SU-DHL-6 (cell line): ENCODE results near the gene HHATL.

Experiments used
- H2AFZ ChIP-seq: fragments of 200-600 bp; sonication (generic); 2 replicates; pipeline ENCODE4 v1.6.1; 2014; ENCODE audit warnings: low read depth, mild to moderate bottlenecking, moderate library complexity, mixed read lengths, antibody characterized with exemption, low read length; ENCODE audit not compliant: severe bottlenecking
- H3F3A ChIP-seq: fragments of 200-600 bp; shearing (Covaris generic); 2 replicates; pipeline ENCODE4 v1.6.0; 2016; ENCODE audit warnings: antibody characterized with exemption, mild to moderate bottlenecking; ENCODE audit not compliant: insufficient read depth
- H3K27ac ChIP-seq: fragments of 200-600 bp; sonication (generic); 2 replicates; pipeline ENCODE4 v1.5.1; 2016; ENCODE audit warnings: low read depth, mild to moderate bottlenecking, low read length, moderate library complexity, mixed read lengths
- H3K27me3 ChIP-seq: fragments of 200-600 bp; sonication (generic), shearing (Covaris generic); 2 replicates; pipeline ENCODE4 v1.6.0; 2014; ENCODE audit warnings: mild to moderate bottlenecking, low read length
- H3K36me3 ChIP-seq: fragments of 200-600 bp; sonication (generic); 2 replicates; pipeline ENCODE4 v1.6.1; 2014; ENCODE audit warnings: mild to moderate bottlenecking, low read length, mixed read lengths
- H3K4me2 ChIP-seq: fragments of 300-600, 200-600 bp; shearing (Covaris generic), sonication (generic); 2 replicates; pipeline ENCODE4 v1.6.0; 2014; ENCODE audit warnings: low read length, low read depth, mild to moderate bottlenecking; ENCODE audit not compliant: poor library complexity, severe bottlenecking
- H3K4me3 ChIP-seq: fragments of 200-600 bp; sonication (generic); 2 replicates; pipeline ENCODE4 v1.5.1; 2014; ENCODE audit warnings: antibody characterized with exemption, low read length, mild to moderate bottlenecking, mixed read lengths; ENCODE audit not compliant: insufficient read depth, poor library complexity, severe bottlenecking
- H3K79me2 ChIP-seq: fragments of 200-600 bp; sonication (generic); 2 replicates; pipeline ENCODE4 v1.6.1; 2014; ENCODE audit warnings: mild to moderate bottlenecking, low read length, moderate library complexity; ENCODE audit not compliant: insufficient read depth
- H3K9ac ChIP-seq: fragments of 200-600 bp; sonication (generic); 2 replicates; pipeline ENCODE4 v1.7.0; 2014; ENCODE audit warnings: mild to moderate bottlenecking, low read length
- H3K9me2 ChIP-seq: fragments of 200-600 bp; sonication (generic); replicated peaks from 2 replicates; pipeline ENCODE4 v1.6.1; 2014; ENCODE audit warnings: low read length; ENCODE audit not compliant: insufficient read depth
- H3K9me3 ChIP-seq: fragments of 200-600 bp; sonication (generic); 2 replicates; pipeline ENCODE4 v1.6.1; 2014; ENCODE audit warnings: low read length, mixed read lengths; ENCODE audit not compliant: insufficient read depth
- H4K20me1 ChIP-seq: fragments of 200-600 bp; sonication (generic); 2 replicates; pipeline ENCODE4 v1.6.1; 2014; ENCODE audit warnings: low read depth, mild to moderate bottlenecking, antibody characterized with exemption, low read length, moderate library complexity, mixed read lengths
- CTCF ChIP-seq: fragments of 200-600 bp; sonication (generic); IDR thresholded peaks from one replicate; pipeline ENCODE4 v1.5.1; 2017; ENCODE audit warnings: antibody characterized with exemption, mild to moderate bottlenecking, low read length, moderate library complexity; ENCODE audit not compliant: insufficient read depth, poor library complexity, severe bottlenecking
- EZH2phosphoT487 ChIP-seq: fragments of 200-600 bp; sonication (generic), shearing (Covaris generic); conservative IDR thresholded peaks from 2 replicates; pipeline ENCODE4 v1.6.1; 2018; ENCODE audit warnings: mild to moderate bottlenecking, antibody characterized with exemption, low read length, moderate library complexity, mixed read lengths

HHATL gene

DNA sequence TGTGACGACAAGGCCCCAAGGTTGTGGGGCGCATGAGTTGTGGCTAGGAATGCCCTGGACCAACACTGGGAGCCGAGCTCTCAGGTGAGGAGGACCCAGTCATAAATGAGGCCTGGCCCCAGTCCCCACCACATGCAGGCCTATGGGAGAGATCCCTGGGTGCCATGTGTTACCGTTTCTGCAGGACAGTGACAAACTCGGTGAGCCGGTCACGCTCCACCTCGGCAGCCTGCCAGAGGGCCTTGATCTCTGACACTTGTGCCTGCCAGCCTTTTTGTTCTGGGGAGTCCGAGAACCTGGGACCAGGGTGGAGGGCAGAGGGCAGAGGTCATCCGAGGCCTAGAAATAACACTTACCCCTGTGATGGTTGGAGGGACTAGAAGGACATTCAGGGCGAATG lies 27.7 kb upstream of the HHATL start:
- Histone ChIP-seq H3F3A (no peaks in the 10 kb centered on the region), H2AFZ (no peak overlapping the region), H3K27ac (no peak overlapping the region), H3K9ac (no peak overlapping the region), H3K4me2 (no peak overlapping the region), H3K79me2 (no peaks in the 10 kb centered on the region), H3K9me2 (no peaks in the 10 kb centered on the region), H3K27me3 (no peaks in the 10 kb centered on the region), H3K36me3 (no peaks in the 10 kb centered on the region), H4K20me1 (no peaks in the 10 kb centered on the region), H3K4me3 (no peak overlapping the region), H3K9me3 (no peaks in the 10 kb centered on the region)
- no peak for TF ChIP-seq EZH2phosphoT487
- no peak for TF ChIP-seq CTCF

GRCh38 chr3:42729404-42730145 lies 27.0 kb upstream of the HHATL start:
- H3K36me3 ChIP-seq = no peaks in the 10 kb centered on the region
- H2AFZ ChIP-seq = no peak overlapping the region
- no peak overlapping the region for H3K4me3 ChIP-seq
- H3K9ac ChIP-seq = no peak overlapping the region
- TF ChIP-seq EZH2phosphoT487 (no peak), CTCF (no peak)
- no peaks in the 10 kb centered on the region for H3K27me3 ChIP-seq
- no peaks in the 10 kb centered on the region for H3K9me3 ChIP-seq
- no peaks in the 10 kb centered on the region for H4K20me1 ChIP-seq
- no peaks in the 10 kb centered on the region for H3K79me2 ChIP-seq
- H3K4me2 ChIP-seq = no peak overlapping the region
- no peaks in the 10 kb centered on the region for H3F3A ChIP-seq
- H3K9me2 ChIP-seq = no peaks in the 10 kb centered on the region
- H3K27ac ChIP-seq = no peak overlapping the region

DNA sequence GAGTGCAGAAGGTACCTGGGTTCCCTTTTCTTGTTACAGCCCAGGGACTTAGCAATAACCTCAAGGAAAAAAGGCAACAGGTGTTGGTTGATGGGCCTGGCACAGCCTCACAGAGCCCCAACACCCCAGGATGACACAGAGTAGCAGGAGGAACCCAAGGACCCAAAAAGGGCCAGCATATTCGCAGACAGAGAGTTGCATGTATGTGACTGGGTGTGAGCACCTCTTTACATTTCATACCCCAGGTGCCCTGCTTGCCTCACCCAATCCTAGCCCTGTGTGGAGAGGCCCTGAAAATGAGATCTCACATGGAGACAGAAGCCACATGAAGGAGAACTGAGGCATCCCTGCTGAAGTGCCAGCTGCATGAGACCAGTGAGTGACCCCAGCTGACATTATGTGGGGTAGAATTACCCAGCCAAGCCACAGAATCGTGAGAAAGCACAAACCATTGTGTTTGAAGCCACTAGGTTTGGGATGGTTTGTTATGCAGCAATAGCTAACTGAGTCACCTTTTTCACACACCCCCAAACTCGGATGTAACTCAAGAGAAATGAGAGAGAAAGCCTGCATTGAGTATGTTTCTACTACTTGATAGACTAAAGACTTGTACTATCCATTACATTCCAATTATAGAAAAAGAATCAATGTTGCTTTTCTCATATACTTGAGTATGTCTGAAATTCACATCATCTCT lies 26.2 kb upstream of the HHATL start:
- Histone ChIP-seq H3K27me3 (no peaks in the 10 kb centered on the region), H3K9ac (no peak overlapping the region), H3K27ac (no peak overlapping the region), H3F3A (no peaks in the 10 kb centered on the region), H3K79me2 (no peaks in the 10 kb centered on the region), H3K4me3 (no peak overlapping the region), H3K9me3 (no peaks in the 10 kb centered on the region), H2AFZ (no peak overlapping the region), H3K36me3 (no peaks in the 10 kb centered on the region), H3K9me2 (no peaks in the 10 kb centered on the region), H4K20me1 (no peaks in the 10 kb centered on the region), H3K4me2 (no peak overlapping the region)
- TF ChIP-seq EZH2phosphoT487 (no peak), CTCF (no peak)
